ENCODE measurements around the gene NTSR2. TPM values are rescaled to one million over a fixed set of nuclear protein-coding genes. Genes with fewer than 3 reads are reported as not detected.

NTSR2 gene
- total and polyA plus RNA-seq, 2 experiments from 2014 or later, result not detected

DNA sequence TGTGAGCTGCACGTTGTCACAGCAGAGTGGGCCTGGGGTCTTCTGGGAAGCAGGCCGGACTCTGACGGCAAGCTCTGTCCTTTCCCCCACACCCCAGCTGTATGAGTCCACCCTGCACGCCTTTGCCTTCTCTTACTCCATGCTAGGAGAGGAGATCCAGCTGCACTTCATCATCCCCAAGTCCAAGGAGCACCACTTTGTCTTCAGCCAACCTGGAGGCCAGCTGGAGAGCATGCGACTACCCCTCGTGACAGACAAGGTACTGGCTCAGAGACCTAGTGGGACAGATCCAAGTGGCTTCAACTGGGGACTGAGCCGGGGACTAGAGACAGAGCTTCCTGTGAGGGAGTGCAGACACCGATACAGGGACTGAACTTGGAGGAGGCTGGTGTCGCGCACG lies 40.1 kb downstream of the NTSR2 start:
- TF ChIP-seq, protein P1, sequence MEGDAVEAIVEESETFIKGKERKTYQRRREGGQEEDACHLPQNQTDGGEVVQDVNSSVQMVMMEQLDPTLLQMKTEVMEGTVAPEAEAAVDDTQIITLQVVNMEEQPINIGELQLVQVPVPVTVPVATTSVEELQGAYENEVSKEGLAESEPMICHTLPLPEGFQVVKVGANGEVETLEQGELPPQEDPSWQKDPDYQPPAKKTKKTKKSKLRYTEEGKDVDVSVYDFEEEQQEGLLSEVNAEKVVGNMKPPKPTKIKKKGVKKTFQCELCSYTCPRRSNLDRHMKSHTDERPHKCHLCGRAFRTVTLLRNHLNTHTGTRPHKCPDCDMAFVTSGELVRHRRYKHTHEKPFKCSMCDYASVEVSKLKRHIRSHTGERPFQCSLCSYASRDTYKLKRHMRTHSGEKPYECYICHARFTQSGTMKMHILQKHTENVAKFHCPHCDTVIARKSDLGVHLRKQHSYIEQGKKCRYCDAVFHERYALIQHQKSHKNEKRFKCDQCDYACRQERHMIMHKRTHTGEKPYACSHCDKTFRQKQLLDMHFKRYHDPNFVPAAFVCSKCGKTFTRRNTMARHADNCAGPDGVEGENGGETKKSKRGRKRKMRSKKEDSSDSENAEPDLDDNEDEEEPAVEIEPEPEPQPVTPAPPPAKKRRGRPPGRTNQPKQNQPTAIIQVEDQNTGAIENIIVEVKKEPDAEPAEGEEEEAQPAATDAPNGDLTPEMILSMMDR (IDR thresholded peaks at IDR 0.05; ENCODE audit: low read depth, low read length), result no peak
- peaks cover 71% of the 10 kb centered on the region for H3K36me3 ChIP-seq
- no peaks in the 10 kb centered on the region for H3K9me3 ChIP-seq (ENCODE audit: low read depth)
- no peak overlapping the region for H3K4me3 ChIP-seq
- DNase-seq (ENCODE audit: low read depth in 1 of 2, low spot score in 1 of 2), result no peak
- no peaks in the 10 kb centered on the region for H3K27me3 ChIP-seq
- H3K4me1 ChIP-seq (ENCODE audit: low read depth), result no peaks in the 10 kb centered on the region
- H3K27ac ChIP-seq, result no peak overlapping the region

DNA sequence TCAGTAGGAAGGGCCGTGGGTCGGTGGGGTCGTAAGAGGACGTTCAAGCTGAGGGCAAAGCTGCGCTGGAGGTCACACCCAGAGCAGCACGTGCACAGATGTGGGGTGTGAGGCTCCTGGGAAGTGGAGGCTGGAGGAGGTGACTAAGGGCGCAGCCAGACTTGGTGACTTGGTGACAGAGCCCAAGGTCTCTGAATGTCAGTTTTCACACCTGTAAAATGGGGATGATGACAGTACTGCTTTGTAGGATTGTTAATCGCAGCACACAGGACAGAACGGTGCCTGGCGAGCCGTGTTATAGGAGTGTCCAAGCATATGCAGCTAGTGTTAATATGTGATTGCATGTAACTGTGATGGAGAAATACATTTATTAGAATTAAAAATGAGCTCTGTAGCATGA lies 40.8 kb downstream of the NTSR2 start:
- no peaks in the 10 kb centered on the region for H3K27me3 ChIP-seq
- DNase-seq (ENCODE audit: low read depth in 1 of 2, low spot score in 1 of 2), result no peak
- no peak overlapping the region for H3K27ac ChIP-seq
- H3K4me1 ChIP-seq (ENCODE audit: low read depth), result no peaks in the 10 kb centered on the region
- no peak overlapping the region for H3K4me3 ChIP-seq
- TF ChIP-seq, protein P1 (IDR thresholded peaks at IDR 0.05; ENCODE audit: low read depth, low read length), result no peak
- H3K36me3 ChIP-seq, result peaks cover 71% of the 10 kb centered on the region
- no peaks in the 10 kb centered on the region for H3K9me3 ChIP-seq (ENCODE audit: low read depth)

DNA sequence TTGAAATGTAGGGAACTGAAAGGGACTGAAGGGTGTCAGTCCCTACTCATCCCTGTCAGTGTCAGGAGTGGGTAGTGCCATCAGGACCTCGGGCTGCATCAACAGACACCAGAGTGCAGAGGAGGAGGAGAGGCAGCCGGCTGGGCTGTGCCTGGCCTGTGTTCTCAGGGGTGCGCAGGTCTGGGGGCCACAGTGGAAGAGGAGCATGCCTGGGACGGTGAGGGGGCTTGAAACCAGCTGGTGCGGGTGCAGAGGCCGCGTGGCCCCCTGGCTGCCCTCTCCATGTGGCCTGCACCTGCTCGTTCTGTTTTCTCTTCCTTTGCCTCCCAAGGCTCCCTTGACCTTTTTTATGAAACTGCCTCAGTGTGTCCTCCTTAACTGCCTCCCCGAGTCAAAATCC lies 41.3 kb downstream of the NTSR2 start:
- no peak for DNase-seq (ENCODE audit: low read depth in 1 of 2, low spot score in 1 of 2)
- Histone ChIP-seq H3K4me1 (ENCODE audit: low read depth) (no peaks in the 10 kb centered on the region), H3K27ac (no peak overlapping the region), H3K36me3 (peaks cover 65% of the 10 kb centered on the region), H3K4me3 (no peak overlapping the region), H3K27me3 (no peaks in the 10 kb centered on the region), H3K9me3 (ENCODE audit: low read depth) (no peaks in the 10 kb centered on the region)
- TF ChIP-seq, protein P1 (IDR thresholded peaks at IDR 0.05; ENCODE audit: low read depth, low read length), result no peak

DNA sequence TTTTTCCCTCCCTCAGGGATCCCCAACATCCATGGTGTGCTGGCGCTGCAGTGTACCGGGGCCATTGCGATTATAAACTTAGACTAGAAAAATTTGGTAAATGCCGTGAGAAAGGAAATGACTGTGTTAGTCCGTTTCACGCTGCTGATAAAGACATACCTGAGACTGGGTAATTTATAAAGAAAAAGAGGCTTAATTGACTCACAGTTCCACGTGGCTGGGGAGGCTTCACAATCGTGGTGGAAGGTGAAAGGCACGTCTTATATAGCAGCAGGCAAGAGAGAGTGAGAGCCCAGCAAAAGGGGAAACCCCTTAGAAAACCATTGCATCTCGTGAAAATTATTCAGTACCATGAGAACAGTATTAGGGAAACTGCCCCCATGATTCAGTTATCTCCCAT lies 44.3 kb downstream of the NTSR2 start:
- TF ChIP-seq, protein P1 (IDR thresholded peaks at IDR 0.05; ENCODE audit: low read depth, low read length), result no peak
- DNase-seq (ENCODE audit: low read depth in 1 of 2, low spot score in 1 of 2), result no peak
- Histone ChIP-seq H3K27ac (no peak overlapping the region), H3K36me3 (peaks cover 61% of the 10 kb centered on the region), H3K27me3 (no peaks in the 10 kb centered on the region), H3K4me3 (no peak overlapping the region), H3K4me1 (ENCODE audit: low read depth) (no peaks in the 10 kb centered on the region), H3K9me3 (ENCODE audit: low read depth) (no peaks in the 10 kb centered on the region)

DNA sequence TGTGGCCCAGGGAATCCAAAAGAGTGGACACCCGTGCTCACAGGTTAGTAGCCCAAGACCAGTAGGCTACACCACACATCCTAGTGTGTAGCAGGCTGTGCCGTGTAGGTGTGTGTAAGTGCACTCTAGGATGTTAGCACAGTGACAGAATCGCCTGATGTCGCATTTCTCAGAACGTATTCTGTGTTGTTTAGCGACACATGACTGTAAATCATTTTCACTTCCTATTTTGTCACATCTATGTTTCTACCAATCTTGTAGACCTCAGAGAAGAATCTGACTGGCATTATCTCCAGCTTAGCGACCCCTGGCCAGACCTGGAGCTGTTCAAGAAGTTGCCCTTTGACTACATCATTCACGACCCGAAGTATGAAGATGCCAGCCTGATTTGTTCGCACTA lies 45.1 kb downstream of the NTSR2 start:
- TF ChIP-seq, protein P1 (IDR thresholded peaks at IDR 0.05; ENCODE audit: low read depth, low read length), result no peak
- DNase-seq (ENCODE audit: low read depth in 1 of 2, low spot score in 1 of 2), result no peak
- no peaks in the 10 kb centered on the region for H3K27me3 ChIP-seq
- no peak overlapping the region for H3K4me3 ChIP-seq
- H3K36me3 ChIP-seq, result peaks cover 64% of the 10 kb centered on the region
- no peaks in the 10 kb centered on the region for H3K4me1 ChIP-seq (ENCODE audit: low read depth)
- no peak overlapping the region for H3K27ac ChIP-seq
- H3K9me3 ChIP-seq (ENCODE audit: low read depth), result no peaks in the 10 kb centered on the region

DNA sequence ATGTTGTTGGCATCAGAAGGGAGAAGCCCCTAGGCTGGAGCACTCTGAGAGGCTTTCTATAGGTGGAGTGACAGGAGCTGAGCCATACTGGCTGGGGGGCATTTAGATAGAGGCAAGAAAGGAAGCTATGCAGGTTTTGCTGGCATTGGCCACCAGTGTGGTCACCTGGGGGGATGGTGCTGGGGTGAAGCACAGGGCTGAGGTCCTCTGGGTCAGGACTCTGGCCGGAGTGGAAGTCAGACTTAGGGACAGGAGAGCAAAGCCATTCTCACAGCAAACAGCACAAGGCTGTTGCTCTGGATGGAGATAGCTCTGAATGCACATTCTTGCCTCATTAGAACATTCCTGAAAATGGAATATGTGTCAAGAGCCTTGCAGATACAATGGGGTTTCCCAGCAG lies 47.4 kb downstream of the NTSR2 start:
- Histone ChIP-seq H3K27me3 (no peaks in the 10 kb centered on the region), H3K4me1 (ENCODE audit: low read depth) (no peaks in the 10 kb centered on the region), H3K4me3 (no peak overlapping the region), H3K27ac (no peak overlapping the region), H3K36me3 (peaks cover 64% of the 10 kb centered on the region), H3K9me3 (ENCODE audit: low read depth) (no peaks in the 10 kb centered on the region)
- TF ChIP-seq, protein P1 (IDR thresholded peaks at IDR 0.05; ENCODE audit: low read depth, low read length), result no peak
- DNase-seq (ENCODE audit: low read depth in 1 of 2, low spot score in 1 of 2), result no peak
